GM12878 (cell line): ENCODE results near the gene RAB43. TPM values are rescaled to one million over a fixed set of nuclear protein-coding genes. Genes with fewer than 3 reads are reported as not detected.
"Not testable (repeated sequence)": the region's sequence is repeated elsewhere in the genome, so short reads cannot be mapped to it uniquely, and the experiment has no call there.

Experiments used
- ATAC-seq: fragments of 200-7000 bp; cut with Tn5 transposase; 3 replicates; pipeline ENCODE4 v1.9.1; 2020; ENCODE audit warnings: mild to moderate bottlenecking, moderate library complexity
- BruUV-seq: library from RNA; stranded (reverse); fragments of 400-500 nt; replicated peaks from 2 replicates; lab custom pipeline; 2021; lab: Mats Ljungman, UMichigan
- CTCF ChIA-PET: fragments of 300-600 bp; sonication (Branson Sonifier 250); formaldehyde crosslinking; extraction: SDS; loops from one replicate; lab custom pipeline; 2021; ENCODE audit warnings: inconsistent platforms; lab: Yijun Ruan, JAX
- POLR2A ChIA-PET: fragments of 350-600 bp; formaldehyde crosslinking; extraction: SDS; loops from one replicate; lab custom pipeline; 2021; ENCODE audit warnings: inconsistent platforms; lab: Charles Lee
- RAD21 ChIA-PET: fragments of 300-600 bp; sonication (Branson Sonifier 250); formaldehyde crosslinking; loops from one replicate; lab custom pipeline; 2023; ENCODE audit warnings: antibody characterized with exemption; ENCODE audit not compliant: unreplicated experiment; lab: Charles Lee
- SMC1A ChIA-PET: fragments of 300-600 bp; sonication (Branson Sonifier 250); formaldehyde crosslinking; loops from one replicate; lab custom pipeline; 2023; ENCODE audit not compliant: unreplicated experiment, uncharacterized antibody; lab: Charles Lee
- DNase-seq: peaks from one replicate; pipeline ENCODE4 v3.0.0-alpha.2; 2011; ENCODE audit warnings: low read depth, low spot score
- FAIRE-seq: peaks from 3 replicates; lab custom pipeline; 2011; peaks lifted over from hg19 to GRCh38; lab: Jason Lieb, UNC
- H2AFZ ChIP-seq: 2 replicates; pipeline ENCODE4 v1.6.0; 2011; ENCODE audit warnings: low read depth, low read length, control low read depth; ENCODE audit not compliant: control insufficient read depth
- H3K27ac ChIP-seq: 2 replicates; pipeline ENCODE4 v1.5.1; 2011; ENCODE audit warnings: control low read depth; ENCODE audit not compliant: control insufficient read depth, insufficient read depth
- H3K27me3 ChIP-seq, 2 experiments: replicated peaks in 1 of 2; 2 replicates each; pipeline versions ENCODE4 v1.6.0 to v1.6.1; 2011; ENCODE audit warnings: low read length in 1 of 2; ENCODE audit not compliant: control insufficient read depth in 2 of 2, insufficient read depth in 2 of 2
- H3K36me3 ChIP-seq, 2 experiments: 2 replicates each; pipeline ENCODE4 v1.5.1; 2011; ENCODE audit warnings: low read length in 1 of 2; ENCODE audit not compliant: control insufficient read depth in 2 of 2, insufficient read depth in 2 of 2
- H3K4me1 ChIP-seq: 2 replicates; pipeline ENCODE4 v1.6.1; 2011; ENCODE audit warnings: mild to moderate bottlenecking, low read length, moderate library complexity, mixed read lengths; ENCODE audit not compliant: control insufficient read depth, insufficient read depth
- H3K4me2 ChIP-seq: 2 replicates; pipeline ENCODE4 v1.6.0; 2011; ENCODE audit warnings: control low read depth; ENCODE audit not compliant: control insufficient read depth, insufficient read depth
- H3K4me3 ChIP-seq: fragments of 200-600 bp; sonication (generic); 2 replicates; pipeline ENCODE4 v1.5.1; 2016
- H3K79me2 ChIP-seq: 2 replicates; pipeline ENCODE4 v1.6.0; 2011; ENCODE audit warnings: low read length; ENCODE audit not compliant: control insufficient read depth, insufficient read depth
- H3K9ac ChIP-seq: 2 replicates; pipeline ENCODE4 v1.8.0; 2011; ENCODE audit warnings: low read length, control low read depth, mixed read lengths; ENCODE audit not compliant: control insufficient read depth, insufficient read depth
- H3K9me3 ChIP-seq: replicated peaks from 3 replicates; pipeline ENCODE4 v1.5.1; 2011; ENCODE audit warnings: mild to moderate bottlenecking, low read length; ENCODE audit not compliant: control insufficient read depth, insufficient read depth
- H4K20me1 ChIP-seq: 2 replicates; pipeline ENCODE4 v1.6.0; 2011; ENCODE audit not compliant: control insufficient read depth, insufficient read depth
- FOXK2 ChIP-seq: fragments of 450-650 bp; IDR thresholded peaks from 2 replicates; pipeline ENCODE4 v1.6.1; 2017; ENCODE audit warnings: mild to moderate bottlenecking, moderate library complexity
- KLF5 ChIP-seq: fragments of 450-650 bp; IDR thresholded peaks from 2 replicates; pipeline ENCODE4 v1.6.1; 2014; ENCODE audit warnings: mild to moderate bottlenecking; ENCODE audit not compliant: partially characterized antibody
- MEF2B ChIP-seq: fragments of 450-650 bp; IDR thresholded peaks from 2 replicates; pipeline ENCODE4 v1.6.1; 2018; ENCODE audit warnings: mild to moderate bottlenecking, moderate library complexity; ENCODE audit not compliant: partially characterized antibody, poor library complexity, severe bottlenecking
- NFIC ChIP-seq: IDR thresholded peaks from 2 replicates; pipeline ENCODE4 v1.6.1; 2012; ENCODE audit warnings: low read depth, mild to moderate bottlenecking, inconsistent platforms, low read length, moderate library complexity
- RCOR1 ChIP-seq: conservative IDR thresholded peaks from 2 replicates; pipeline ENCODE4 v1.6.1; 2012; ENCODE audit warnings: low read depth, low read length, improper control_type of control experiment
- SIN3A ChIP-seq: IDR thresholded peaks from 2 replicates; pipeline ENCODE4 v1.6.1; 2012; ENCODE audit warnings: low read depth, low read length, improper control_type of control experiment
- STAT1 ChIP-seq: fragments of 450-650 bp; conservative IDR thresholded peaks from 2 replicates; pipeline ENCODE4 v1.6.1; 2014; ENCODE audit warnings: antibody characterized with exemption, mild to moderate bottlenecking
- ZBTB4 ChIP-seq: fragments of 450-650 bp; formaldehyde crosslinking; IDR thresholded peaks from 2 replicates; pipeline ENCODE4 v1.4.0; 2022; ENCODE audit warnings: mild to moderate bottlenecking, moderate library complexity
- WGBS: methylation state at CpG from one replicate; pipeline ENCODE4 v1.1.6; 2016; ENCODE audit warnings: low lambda C conversion rate; ENCODE audit not compliant: insufficient replicate concordance, insufficient coverage; ENCODE audit errors: missing lambda C conversion rate; 5-methylcytosine and 5-hydroxymethylcytosine counted together
- in situ Hi-C: fragments of 300-500 bp; cut with MboI; formaldehyde crosslinking; loops from 9 replicates; pipeline ENCODE4 v1.14.3; 2018; ENCODE audit warnings: mixed read lengths
- intact Hi-C: fragments of 100-400 bp; cut with micrococcal nuclease; formaldehyde crosslinking; loops from one replicate; pipeline ENCODE4 v1.14.2; 2022; ENCODE audit not compliant: unreplicated experiment
- polyA plus RNA-seq, 11 experiments: library from polyadenylated mRNA; depleted of rRNA in 4 of 11; unstranded in 6 of 11; stranded (reverse) in 5 of 11; fragments of >200 nt; fragmentation: Nextera tagmentation in 4 of 11; fragmentation: Illumina TruSeq in 1 of 11; extraction: Ambion mirVana in 4 of 11; extraction: Trizol in 1 of 11; gene quantifications; 1 replicate in 1 of 11; 2 replicates in 10 of 11; pipeline versions ENCODE4 v1.2.1 to v1.2.3, GENCODE V29; 2011 to 2016; ENCODE audit warnings: inconsistent platforms in 2 of 11, missing spikeins in 2 of 11, low read depth in 1 of 11
- total RNA-seq, 4 experiments: library from RNA; depleted of rRNA in 3 of 4; stranded (reverse); fragments of >200 nt in 3 of 4; fragmentation: Illumina TruSeq in 1 of 4; extraction: Trizol in 1 of 4; gene quantifications; 2 replicates each; pipeline versions ENCODE4 v1.2.1 to v1.2.3, GENCODE V29; 2013 to 2021

RAB43 gene
- total and polyA plus RNA-seq, 10 of the 15 experiments (the other 5 are each of a cell fraction or from before 2014, with no cell fraction given) = 0.08 to 14.0 (median 4.0) TPM

- intact Hi-C loops, H3K27ac ChIP-seq, H3K9ac ChIP-seq, H3K36me3 ChIP-seq, RAD21 ChIA-PET, POLR2A ChIA-PET, CTCF ChIA-PET, H3K79me2 ChIP-seq, SMC1A ChIA-PET, H4K20me1 ChIP-seq, in situ Hi-C loops, H2AFZ ChIP-seq, BruUV-seq, H3K9me3 ChIP-seq, H3K4me3 ChIP-seq, H3K4me1 ChIP-seq, H3K27me3 ChIP-seq, H3K4me2 ChIP-seq, DNase-seq: not testable (repeated sequence)
- 11% methylated on average over 5 of the region's 9 CpGs for WGBS
- peak; percentile 86 for FAIRE-seq
- ATAC-seq = peak; percentile 88
Measured at GRCh38 chr3:129087904-129088303, 33.7 kb downstream of the RAB43 start.

GRCh38 chr3:129087138-129087702 is 34.4 kb downstream of the RAB43 start:
- Histone ChIP-seq H2AFZ (no peak overlapping the region), H3K27ac (no peak overlapping the region), H3K9me3 (no peaks in the 10 kb centered on the region), H4K20me1 (no peaks in the 10 kb centered on the region), H3K4me3 (no peak overlapping the region), H3K4me1 (no peaks in the 10 kb centered on the region), H3K27me3 (no peaks in the 10 kb centered on the region), H3K4me2 (no peak overlapping the region), H3K36me3 (no peaks in the 10 kb centered on the region; a peak in 1 of 4 replicates)
- ChIA-PET POLR2A (no interaction called here), RAD21 (no interaction called here)
- no TSS peak for BruUV-seq
- ATAC-seq (no peak), FAIRE-seq (no peak), DNase-seq (no peak)
- in situ Hi-C loops = no loop called here
- no peak for TF ChIP-seq RCOR1
- no peak for TF ChIP-seq ZBTB4
- TF ChIP-seq FOXK2 = no peak
- TF ChIP-seq NFIC = no peak
- TF ChIP-seq STAT1 = no peak
- no peak for TF ChIP-seq MEF2B
- no peak for TF ChIP-seq KLF5
- no peak for TF ChIP-seq SIN3A
- TF ChIP-seq, all 136 proteins: peak for 0
- H3K9ac ChIP-seq = no peak overlapping the region
- ChIA-PET CTCF (no interaction called here), SMC1A (no interaction called here)
- no peaks in the 10 kb centered on the region for H3K79me2 ChIP-seq
- intact Hi-C loops = no loop called here
- 63% methylated on average over 8 of the region's 8 CpGs for WGBS
